ENCODE data around the gene SLC46A3.

GRCh38 chr13:28704919-28705318, 13.9 kb downstream of the SLC46A3 start:
- TF ChIP-seq CTCF (IDR thresholded peaks at IDR 0.05), result no peak
- no peak for TF ChIP-seq POLR2A (IDR thresholded peaks at IDR 0.05)
